Heart left ventricle (tissue), 16 donors: ENCODE data around the gene RNU5B-1. TPM values are rescaled to one million over a fixed set of nuclear protein-coding genes. Genes with fewer than 3 reads are reported as not detected.

Source experiments
- ATAC-seq, 4 donors: fragments of 200-7000 bp; cut with Tn5 transposase; one replicate each; pipeline ENCODE4 v1.9.1; 2020 to 2022; ENCODE audit warnings: moderate library complexity in 4 of 4, mild to moderate bottlenecking in 3 of 4, moderate number of reproducible peaks in 1 of 4
- DNase-seq, 5 donors: peaks; one replicate each; pipeline ENCODE4 v3.0.0-alpha.2; 2020
- H3K27ac ChIP-seq, 12 donors: fragments of 200-600 bp; sonication (generic) in 4 of 12; one replicate each; pipeline versions ENCODE4 v1.5.0 to v1.8.0; 2016 to 2022; ENCODE audit warnings: mild to moderate bottlenecking in 2 of 12
- H3K27me3 ChIP-seq, 9 donors: fragments of 200-600 bp; sonication (generic) in 2 of 9; one replicate each; pipeline versions ENCODE4 v1.5.1 to v1.8.0; 2016 to 2022; ENCODE audit warnings: mild to moderate bottlenecking in 3 of 9
- H3K36me3 ChIP-seq, 9 donors: fragments of 200-600 bp; sonication (generic) in 2 of 9; one replicate each; pipeline versions ENCODE4 v1.5.0 to v1.8.0; 2018 to 2022; ENCODE audit warnings: mild to moderate bottlenecking in 2 of 9
- H3K4me1 ChIP-seq, 12 donors: fragments of 200-600 bp; sonication (generic) in 4 of 12; one replicate each; pipeline versions ENCODE4 v1.5.0 to v1.8.0; 2016 to 2022; ENCODE audit warnings: mild to moderate bottlenecking in 3 of 12
- H3K4me3 ChIP-seq, 12 donors: fragments of 200-600 bp; sonication (generic) in 4 of 12; one replicate each; pipeline versions ENCODE4 v1.5.0 to v1.8.0; 2017 to 2022; ENCODE audit warnings: mild to moderate bottlenecking in 9 of 12, moderate library complexity in 4 of 12
- H3K9me3 ChIP-seq, 12 donors: fragments of 200-600 bp; sonication (generic) in 4 of 12; one replicate each; pipeline versions ENCODE4 v1.5.0 to v1.8.0; 2016 to 2022; ENCODE audit warnings: mild to moderate bottlenecking in 1 of 12
- POLR2A ChIP-seq, 2 donors: fragments of 450-650 bp; IDR thresholded peaks; one replicate each; pipeline ENCODE4 v1.6.1; 2017; ENCODE audit warnings: antibody characterized with exemption in 2 of 2, mild to moderate bottlenecking in 2 of 2, moderate library complexity in 2 of 2
- WGBS, 4 donors: extraction: QIAGEN DNeasy Blood & Tissue Kit in 2 of 4; methylation state at CpG; one replicate each; pipeline versions ENCODE4 v1.1.5 to v1.1.7; 2013 to 2018; 5-methylcytosine and 5-hydroxymethylcytosine counted together
- intact Hi-C, 10 donors: fragments of 100-400 bp; cut with DNase I; formaldehyde crosslinking; loops; one replicate each; pipeline versions ENCODE4 v1.11.1 to v1.14.2; 2022
- polyA plus RNA-seq, 2 donors: library from polyadenylated mRNA; stranded (reverse); fragments of 200-250 nt; gene quantifications; one replicate each; pipeline ENCODE4 v1.2.3, GENCODE V29; 2013
- total RNA-seq, 9 donors: library from RNA; depleted of rRNA in 2 of 9; stranded (reverse); fragments of >200 nt in 2 of 9; fragmentation: NEBNext Ultra II Directional in 3 of 9; extraction: Animal tissue kit (Norgen Biotek cat#: 25700) in 3 of 9; gene quantifications; one replicate each; pipeline versions ENCODE4 v1.1.0 to v1.2.4, GENCODE V29; 2016 to 2023
- TF ChIP-seq, protein P1 (sequence below), 12 donors: fragments of 200-600 bp; sonication (generic) in 4 of 12; IDR thresholded peaks; one replicate each; pipeline versions ENCODE4 v1.5.0 to v1.8.0; 2018 to 2022; ENCODE audit warnings: antibody characterized with exemption in 12 of 12, mild to moderate bottlenecking in 5 of 12
- donor health status: ischemic (EF 13 %, LVEDD 7.1; RV severe dilation, severe dysfunction).
- donor health status: healthy with polysubstance abuse.
- donor health status: DM: no; HTN: yes; CAD: no.
- donor health status: DM: no; HTN: no; CAD: no.
- donor health status: ischemic (EF 25% LVEDD 6.9; RV normal size, moderate dysfunction).
- donor health status: ischemic (EF 25% LVEDD 5.7; RV mildly dilated, moderate dysfunction).
- donor health status: healthy.
- donor health status: DM: yes; HTN: yes; CAD: no.
- donor health status: ischemic (EF 35%, LVEDD 5.7; RV mildly dilated, moderate dysfunction).
- donor health status: nonischemic (EF 11% LVEDD 7.7; RV severe dilation, severe dysfunction).
- donor health status: DM: yes; HTN: yes; CAD: no.
- donor health status: PGD.
- donor health status: ischemic (EF 29% LVEDD 5.4; RV normal size, mild dysfunction).
- donor health status: nonischemic (EF 23%, LVEDD 6.1; RV moderate dilation, normal function).

The RNU5B-1 gene
- total and polyA plus RNA-seq, 11 donors: 18.6 to 30.4 TPM; not detected in 9

GRCh38 chr15:65275104-65275727 lies 29.3 kb upstream of the RNU5B-1 start:
- H3K27ac ChIP-seq: peak overlapping the region in 1 of 12 donors; percentile 28
- H3K9me3 ChIP-seq: no peaks in the 10 kb centered on the region
- peaks cover 0 to 12% (median 1%) of the 10 kb centered on the region in 9 donors for H3K36me3 ChIP-seq
- DNase-seq (no peak), ATAC-seq (no peak)
- 68 to 82% (median 74%) methylated on average over 4 of the region's 4 CpGs for WGBS, 4 donors
- no peak overlapping the region for H3K4me3 ChIP-seq
- peaks cover 0 to 20% (median 6%) of the 10 kb centered on the region in 12 donors for H3K4me1 ChIP-seq
- intact Hi-C loops: loop anchor here in 3 of 10 donors (10.0 kb wide), 3 partner anchors 220 to 240 kb away; partner anchors contain the start of gene SLC51B (in 1 of the 3)
- no peak for TF ChIP-seq POLR2A (IDR thresholded peaks at IDR 0.05)
- TF ChIP-seq, protein P1, sequence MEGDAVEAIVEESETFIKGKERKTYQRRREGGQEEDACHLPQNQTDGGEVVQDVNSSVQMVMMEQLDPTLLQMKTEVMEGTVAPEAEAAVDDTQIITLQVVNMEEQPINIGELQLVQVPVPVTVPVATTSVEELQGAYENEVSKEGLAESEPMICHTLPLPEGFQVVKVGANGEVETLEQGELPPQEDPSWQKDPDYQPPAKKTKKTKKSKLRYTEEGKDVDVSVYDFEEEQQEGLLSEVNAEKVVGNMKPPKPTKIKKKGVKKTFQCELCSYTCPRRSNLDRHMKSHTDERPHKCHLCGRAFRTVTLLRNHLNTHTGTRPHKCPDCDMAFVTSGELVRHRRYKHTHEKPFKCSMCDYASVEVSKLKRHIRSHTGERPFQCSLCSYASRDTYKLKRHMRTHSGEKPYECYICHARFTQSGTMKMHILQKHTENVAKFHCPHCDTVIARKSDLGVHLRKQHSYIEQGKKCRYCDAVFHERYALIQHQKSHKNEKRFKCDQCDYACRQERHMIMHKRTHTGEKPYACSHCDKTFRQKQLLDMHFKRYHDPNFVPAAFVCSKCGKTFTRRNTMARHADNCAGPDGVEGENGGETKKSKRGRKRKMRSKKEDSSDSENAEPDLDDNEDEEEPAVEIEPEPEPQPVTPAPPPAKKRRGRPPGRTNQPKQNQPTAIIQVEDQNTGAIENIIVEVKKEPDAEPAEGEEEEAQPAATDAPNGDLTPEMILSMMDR (IDR thresholded peaks at IDR 0.05): no peak
- no peaks in the 10 kb centered on the region for H3K27me3 ChIP-seq

- H3K9me3 ChIP-seq: no peaks in the 10 kb centered on the region
- peaks cover 0 to 18% (median 5%) of the 10 kb centered on the region in 12 donors for H3K4me1 ChIP-seq
- intact Hi-C loops: loop anchor here in 3 of 10 donors (10.0 kb wide), 3 partner anchors 221 to 241 kb away; partner anchors contain the start of gene SLC51B (in 1 of the 3)
- WGBS, 4 donors: 70 to 78% (median 73%) methylated on average over 2 of the region's 2 CpGs
- ATAC-seq: peak in 2 of 4 donors; percentile 35 to 43
- H3K27me3 ChIP-seq: no peaks in the 10 kb centered on the region
- TF ChIP-seq, protein P1 (IDR thresholded peaks at IDR 0.05): no peak
- no peak for TF ChIP-seq POLR2A (IDR thresholded peaks at IDR 0.05)
- DNase-seq: no peak
- no peak overlapping the region for H3K4me3 ChIP-seq
- peaks cover 0 to 8% (median 0%) of the 10 kb centered on the region in 9 donors for H3K36me3 ChIP-seq
- peak overlapping the region in 1 of 12 donors; percentile 28 for H3K27ac ChIP-seq
Observed at GRCh38 chr15:65275728-65276126, 28.8 kb upstream of the RNU5B-1 start.

- H3K9me3 ChIP-seq: no peaks in the 10 kb centered on the region
- H3K27me3 ChIP-seq: no peaks in the 10 kb centered on the region
- H3K27ac ChIP-seq: no peak overlapping the region
- H3K36me3 ChIP-seq: peaks cover 0 to 8% (median 0%) of the 10 kb centered on the region in 9 donors
- DNase-seq (no peak), ATAC-seq (no peak)
- TF ChIP-seq, protein P1 (IDR thresholded peaks at IDR 0.05): no peak
- no peak for TF ChIP-seq POLR2A (IDR thresholded peaks at IDR 0.05)
- intact Hi-C loops: loop anchor here in 3 of 10 donors (10.0 kb wide), 3 partner anchors 222 to 242 kb away; partner anchors contain the start of gene SLC51B (in 1 of the 3)
- no peak overlapping the region for H3K4me3 ChIP-seq
- WGBS, 4 donors: 65 to 81% (median 79%) methylated on average over 1 of the region's 1 CpG
- H3K4me1 ChIP-seq: peaks cover 0 to 13% (median 3%) of the 10 kb centered on the region in 12 donors
Observed at GRCh38 chr15:65277015-65277414, 27.5 kb upstream of the RNU5B-1 start.

DNA sequence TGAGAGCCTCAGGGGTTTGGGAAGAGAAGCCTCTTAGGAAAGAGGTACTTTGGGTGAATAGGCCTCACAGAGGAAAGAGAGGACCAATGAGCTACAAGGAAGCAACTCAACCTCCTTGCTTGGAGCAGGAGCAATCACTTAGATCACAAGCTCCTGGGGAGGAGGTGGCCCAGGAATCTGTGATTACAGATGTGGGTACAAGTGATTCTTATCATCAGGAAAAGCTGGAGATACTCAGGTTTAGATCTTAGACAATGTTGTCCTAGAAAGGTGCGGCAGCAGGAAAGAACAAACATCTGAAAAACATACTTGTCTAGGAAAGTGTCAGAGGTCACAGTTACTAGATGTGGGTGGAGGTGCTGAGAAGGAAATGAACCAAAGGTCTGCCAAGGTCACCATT lies 26.0 kb upstream of the RNU5B-1 start:
- DNase-seq (no peak), ATAC-seq (no peak)
- WGBS, 4 donors: 63 to 71% (median 64%) methylated on average over 1 of the region's 1 CpG
- H3K27me3 ChIP-seq: no peaks in the 10 kb centered on the region
- H3K27ac ChIP-seq: no peak overlapping the region
- peaks cover 0 to 8% (median 0%) of the 10 kb centered on the region in 9 donors for H3K36me3 ChIP-seq
- H3K9me3 ChIP-seq: no peaks in the 10 kb centered on the region
- intact Hi-C loops: loop anchor here in 3 of 10 donors (10.0 kb wide), 3 partner anchors 224 to 244 kb away; partner anchors contain the start of gene SLC51B (in 1 of the 3)
- H3K4me1 ChIP-seq: peaks cover 0 to 11% (median 0%) of the 10 kb centered on the region in 12 donors
- H3K4me3 ChIP-seq: no peak overlapping the region
- no peak for TF ChIP-seq POLR2A (IDR thresholded peaks at IDR 0.05)
- TF ChIP-seq, protein P1 (IDR thresholded peaks at IDR 0.05): no peak
